HT-29 (cell line): ENCODE data around the gene AZGP1. TPM values are rescaled to one million over a fixed set of nuclear protein-coding genes. Genes with fewer than 3 reads are reported as not detected.
"Not testable (repeated sequence)": the region's sequence is repeated elsewhere in the genome, so short reads cannot be mapped to it uniquely, and the experiment has no call there.

Experiments used
- DNase-seq: peaks from one replicate; pipeline ENCODE4 v3.0.0-alpha.2; 2015; ENCODE audit warnings: low spot score
- total RNA-seq: library from RNA; depleted of rRNA; stranded (reverse); fragments of >200 nt; shearing (Covaris generic); gene quantifications from 2 replicates; pipeline ENCODE4 v1.2.3, GENCODE V29; 2014

AZGP1 gene
- total RNA-seq, 1 experiment from 2014 or later = 43.2 TPM

- peak; percentile 72 for DNase-seq
These were observed 21.8 kb upstream of the AZGP1 start for GRCh38 chr7:99997545-99998137.

DNA sequence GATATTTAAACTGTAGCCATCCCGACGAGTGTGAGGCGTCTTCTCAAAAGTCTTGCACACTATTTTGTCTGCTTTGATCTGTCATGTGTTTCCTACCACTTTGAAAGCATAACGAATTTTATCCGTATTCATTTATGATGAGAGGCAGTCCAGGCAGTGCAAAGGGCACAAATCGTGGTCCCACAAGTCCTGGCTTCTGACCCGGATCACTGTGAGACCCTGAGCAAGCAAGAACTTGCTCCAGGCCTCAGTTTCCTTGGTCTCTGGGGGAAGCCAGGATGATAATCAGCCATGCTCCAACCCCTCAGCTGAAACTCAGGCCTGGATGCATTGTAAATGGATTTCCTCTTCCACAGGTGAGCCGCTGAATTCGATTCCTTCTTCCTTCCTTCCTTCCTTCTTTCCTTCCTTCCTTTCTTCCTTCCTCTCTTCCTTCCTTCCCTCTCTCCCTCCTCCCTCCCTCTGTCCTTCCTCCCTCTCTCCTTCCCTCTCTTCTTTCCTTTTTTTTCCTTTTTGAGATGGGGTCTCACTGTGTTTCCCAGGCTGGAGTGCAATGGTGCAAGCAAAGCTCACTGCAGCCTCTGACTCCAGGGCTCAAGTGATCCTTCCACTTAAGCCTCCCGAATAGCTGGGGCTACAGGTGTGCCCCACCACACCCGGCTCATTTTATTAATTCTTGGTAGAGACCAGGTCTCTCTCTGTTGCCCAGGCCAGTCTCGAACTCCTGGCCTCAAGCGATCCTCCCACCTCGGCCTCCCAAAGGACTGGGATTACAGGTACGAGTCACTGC lies 21.1 kb upstream of the AZGP1 start:
- no peak for DNase-seq

DNA sequence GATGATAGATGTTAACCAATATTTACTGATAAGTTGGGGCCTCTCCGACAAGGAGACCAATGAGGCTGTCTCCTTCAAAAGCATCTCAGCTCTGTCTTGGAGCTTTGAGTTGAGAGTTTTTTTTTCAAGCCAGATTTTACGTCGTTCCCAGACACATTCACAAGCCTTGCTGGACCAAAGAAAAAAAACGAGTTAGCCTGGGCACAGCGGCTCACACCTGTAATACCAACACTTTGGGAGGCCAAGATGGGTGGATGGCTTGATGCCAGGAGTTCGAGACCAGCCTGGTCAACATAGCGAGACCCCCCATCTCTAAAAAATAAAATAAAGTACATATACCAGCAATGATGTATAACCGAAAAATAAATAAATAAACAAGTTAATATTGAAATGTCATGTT lies 19.0 kb upstream of the AZGP1 start:
- DNase-seq = no peak

DNA sequence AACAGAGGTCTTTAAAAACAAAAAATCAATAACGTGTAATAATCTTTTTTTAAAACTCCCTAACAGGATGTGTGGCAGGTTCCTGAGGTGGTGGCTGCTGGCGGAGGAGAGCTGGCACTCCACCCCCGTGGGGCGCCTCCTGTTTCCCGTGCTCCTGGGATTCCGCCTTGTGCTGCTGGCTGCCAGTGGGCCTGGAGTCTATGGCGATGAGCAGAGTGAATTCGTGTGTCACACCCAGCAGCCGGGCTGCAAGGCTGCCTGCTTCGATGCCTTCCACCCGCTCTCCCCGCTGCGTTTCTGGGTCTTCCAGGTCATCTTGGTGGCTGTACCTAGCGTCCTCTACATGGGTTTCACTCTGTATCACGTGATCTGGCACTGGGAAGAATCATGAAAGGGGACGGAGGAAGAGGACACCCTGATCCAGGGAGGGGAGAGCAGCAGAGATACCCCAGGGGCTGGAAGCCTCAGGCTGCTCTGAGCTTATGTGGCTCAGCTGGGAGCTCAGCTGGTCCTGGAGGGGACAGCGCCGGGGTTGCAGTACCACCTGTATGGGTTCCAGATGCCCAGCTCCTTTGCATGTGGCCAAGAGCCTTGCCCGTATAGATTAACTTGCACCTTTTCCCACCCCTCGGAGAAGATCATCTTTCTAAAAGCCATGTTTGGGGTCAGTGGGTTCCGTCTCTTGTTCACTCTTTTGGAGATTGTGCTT lies 16.7 kb upstream of the AZGP1 start:
- no peak for DNase-seq

DNA sequence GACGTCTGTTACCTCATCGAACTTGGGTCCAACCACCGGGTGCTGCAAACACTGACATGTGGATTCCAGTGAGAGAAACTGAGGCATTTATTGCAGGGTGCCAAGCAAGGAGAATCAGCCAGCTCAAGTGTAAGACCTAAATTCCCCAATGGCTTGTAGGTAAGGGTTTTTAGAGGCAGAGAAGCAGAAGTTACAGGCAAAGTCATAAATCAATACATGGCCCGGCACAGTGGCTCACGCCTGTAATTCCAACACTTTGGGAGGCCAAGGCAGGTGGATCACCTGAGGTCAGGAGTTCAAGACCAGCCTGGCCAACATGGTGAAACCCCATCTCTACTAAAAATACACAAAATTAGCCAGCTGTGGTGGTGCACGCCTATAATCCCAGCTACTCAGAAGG lies 15.7 kb upstream of the AZGP1 start:
- DNase-seq = not testable (repeated sequence)

DNA sequence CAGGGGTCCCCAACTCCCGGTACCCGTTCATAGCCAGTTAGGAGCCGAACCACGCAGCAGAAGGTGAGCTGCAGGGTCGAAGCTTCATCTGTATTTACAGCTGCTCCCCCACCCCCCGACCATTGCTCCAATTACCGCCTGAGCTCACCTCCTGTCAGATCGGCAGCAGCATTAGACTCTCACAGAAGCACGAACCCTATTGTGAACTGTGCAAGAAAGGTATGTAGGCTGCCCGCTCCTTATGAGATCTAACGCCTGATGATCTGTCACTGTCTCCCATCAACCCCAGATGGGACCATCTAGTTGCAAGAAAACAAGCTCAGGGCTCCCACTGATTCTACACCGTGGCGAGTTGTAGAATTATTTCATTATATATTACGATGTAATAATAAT lies 14.6 kb upstream of the AZGP1 start:
- no peak for DNase-seq

DNA sequence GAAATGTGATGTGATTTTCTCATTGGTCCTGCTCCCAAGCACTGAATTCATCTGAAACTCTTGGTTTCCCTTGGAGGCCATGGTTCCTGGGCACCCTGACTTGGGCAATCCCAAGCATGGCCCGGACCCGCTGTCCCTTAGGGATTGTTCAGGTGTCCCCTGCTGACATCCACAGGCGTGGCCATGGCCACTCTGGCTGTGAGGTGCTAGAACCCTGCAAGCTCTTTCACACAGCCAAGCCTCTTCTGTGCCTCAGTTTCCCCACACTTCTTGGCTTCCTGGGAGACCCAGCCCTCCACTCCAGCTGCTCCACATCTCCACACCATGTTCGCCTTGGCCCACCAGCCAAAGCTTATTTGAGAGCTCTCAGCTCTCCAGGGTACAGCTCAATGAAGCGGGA lies 12.0 kb upstream of the AZGP1 start:
- DNase-seq = no peak

DNA sequence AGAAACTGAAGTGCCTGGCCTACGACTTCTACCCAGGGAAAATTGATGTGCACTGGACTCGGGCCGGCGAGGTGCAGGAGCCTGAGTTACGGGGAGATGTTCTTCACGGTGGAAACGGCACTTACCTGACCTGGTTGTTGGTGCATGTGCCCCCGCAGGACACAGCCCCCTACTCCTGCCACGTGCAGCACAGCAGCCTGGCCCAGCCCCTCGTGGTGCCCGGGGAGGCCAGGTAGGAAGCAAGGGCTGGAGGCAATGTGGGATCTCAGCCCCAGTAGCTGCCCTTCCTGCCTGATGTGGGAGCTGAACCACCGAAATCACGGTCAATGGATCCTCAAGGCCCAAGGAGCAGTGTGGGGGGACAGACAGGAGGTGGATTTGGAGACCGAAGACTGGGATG lies 11.5 kb upstream of the AZGP1 start:
- DNase-seq = not testable (repeated sequence)

- DNase-seq = no peak
These were observed 8.8 kb upstream of the AZGP1 start for GRCh38 chr7:99984593-99984992.

DNA sequence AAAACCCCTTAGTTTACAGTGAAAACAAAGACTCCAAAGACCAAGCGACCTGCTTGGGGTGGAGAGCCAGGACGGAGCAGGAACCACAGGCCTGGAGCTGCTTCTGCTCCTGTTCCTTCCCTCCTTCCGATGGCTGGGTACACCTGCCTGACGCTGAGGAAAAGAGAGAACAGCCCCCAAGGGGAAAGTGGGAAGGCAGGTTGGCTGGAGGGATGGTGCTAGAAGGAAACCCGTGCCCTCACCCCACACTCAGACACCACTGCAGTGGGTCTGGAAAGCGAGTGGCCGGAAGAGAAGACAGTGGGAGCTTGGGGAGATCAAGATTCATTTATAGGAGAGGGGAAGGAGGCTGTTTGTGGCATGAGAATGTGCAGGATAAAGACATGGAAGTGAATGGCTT lies 5.2 kb upstream of the AZGP1 start:
- DNase-seq = not testable (repeated sequence)

- not testable (repeated sequence) for DNase-seq
These were observed 4.6 kb upstream of the AZGP1 start for GRCh38 chr7:99980448-99980872.

DNA sequence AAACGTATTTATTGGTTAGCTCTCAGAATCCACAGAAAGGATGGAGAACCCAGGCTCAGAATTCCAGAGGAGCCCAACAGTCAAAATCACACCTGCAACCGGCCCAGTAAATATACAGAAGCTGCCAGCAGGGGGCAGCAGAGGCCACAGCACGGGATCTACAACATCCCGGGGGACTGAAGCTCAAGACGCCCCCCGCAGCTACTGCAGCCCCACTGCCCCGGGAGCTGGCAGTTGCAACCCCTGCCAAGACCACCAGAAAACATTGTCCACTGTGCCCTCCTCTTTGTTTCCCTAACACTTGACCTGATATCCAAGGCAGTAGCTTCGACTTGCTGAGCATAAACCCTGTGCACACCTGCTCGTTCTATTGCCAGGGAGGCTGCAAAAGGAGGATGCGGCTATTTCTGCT lies 4.0 kb upstream of the AZGP1 start:
- peak; percentile 54 for DNase-seq

GRCh38 chr7:99976626-99977025 lies 795 bp upstream of the AZGP1 start:
- DNase-seq = no peak

DNA sequence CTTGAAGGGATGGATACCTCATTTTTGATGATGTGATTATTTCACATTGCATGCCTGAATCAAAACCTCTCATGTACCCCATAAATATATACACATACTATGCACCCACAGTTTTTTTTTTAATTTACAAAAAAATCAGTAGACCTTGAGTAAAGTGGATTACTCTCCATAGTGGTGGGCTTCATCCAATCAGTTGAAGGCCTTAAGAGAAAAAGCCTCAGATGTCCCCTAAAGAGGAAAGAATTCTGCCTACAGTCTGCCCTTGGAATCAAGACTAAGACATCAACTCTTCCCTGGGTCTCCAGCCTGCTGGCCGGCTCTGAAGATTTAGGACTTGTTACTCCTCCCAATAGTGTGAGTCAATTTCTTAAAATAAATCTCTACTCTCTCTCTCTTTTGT lies 1.1 kb downstream of the AZGP1 start:
- no peak for DNase-seq

DNA sequence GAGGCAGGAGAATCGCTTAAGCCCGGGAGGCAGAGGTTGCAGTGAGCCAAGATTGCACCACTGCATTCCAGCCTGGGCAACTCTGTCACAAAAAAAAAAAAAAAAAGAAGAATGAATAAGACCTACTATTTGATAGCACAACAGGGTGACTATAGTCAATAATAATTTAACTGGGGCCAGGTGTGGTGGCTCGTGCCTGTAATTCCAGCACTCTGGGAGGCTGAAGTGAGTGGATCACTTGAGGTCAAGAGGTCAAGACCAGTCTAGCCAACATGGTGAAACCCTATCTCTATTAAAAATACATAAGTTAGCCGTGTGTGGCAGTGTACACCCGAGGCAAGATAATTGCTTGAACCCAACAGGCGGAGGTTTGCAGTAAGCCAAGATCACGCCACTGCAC lies 2.0 kb downstream of the AZGP1 start:
- not testable (repeated sequence) for DNase-seq

DNA sequence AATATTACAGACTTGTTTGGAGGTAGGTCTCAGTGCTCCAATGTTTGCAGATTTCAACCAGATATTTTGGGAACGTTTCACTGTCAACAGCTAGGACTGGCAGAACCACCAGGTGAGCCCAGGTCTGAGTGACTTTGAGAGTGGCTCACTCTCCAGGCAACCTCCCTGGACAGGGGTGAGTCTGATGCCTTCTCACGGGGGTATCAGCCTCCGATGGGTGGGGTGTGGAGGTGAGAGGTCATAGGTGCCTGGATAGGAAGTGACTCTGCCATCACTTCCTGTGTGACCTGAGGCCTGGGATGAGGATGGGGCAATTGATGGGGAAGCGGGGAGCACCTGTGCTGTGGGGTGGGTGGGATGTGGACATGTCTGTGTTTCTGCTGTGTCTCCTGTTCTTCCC lies 4.6 kb downstream of the AZGP1 start:
- no peak for DNase-seq

GRCh38 chr7:99969813-99970212 lies 6.0 kb downstream of the AZGP1 start:
- not testable (repeated sequence) for DNase-seq

GRCh38 chr7:99969298-99969697 lies 6.5 kb downstream of the AZGP1 start:
- no peak for DNase-seq

DNA sequence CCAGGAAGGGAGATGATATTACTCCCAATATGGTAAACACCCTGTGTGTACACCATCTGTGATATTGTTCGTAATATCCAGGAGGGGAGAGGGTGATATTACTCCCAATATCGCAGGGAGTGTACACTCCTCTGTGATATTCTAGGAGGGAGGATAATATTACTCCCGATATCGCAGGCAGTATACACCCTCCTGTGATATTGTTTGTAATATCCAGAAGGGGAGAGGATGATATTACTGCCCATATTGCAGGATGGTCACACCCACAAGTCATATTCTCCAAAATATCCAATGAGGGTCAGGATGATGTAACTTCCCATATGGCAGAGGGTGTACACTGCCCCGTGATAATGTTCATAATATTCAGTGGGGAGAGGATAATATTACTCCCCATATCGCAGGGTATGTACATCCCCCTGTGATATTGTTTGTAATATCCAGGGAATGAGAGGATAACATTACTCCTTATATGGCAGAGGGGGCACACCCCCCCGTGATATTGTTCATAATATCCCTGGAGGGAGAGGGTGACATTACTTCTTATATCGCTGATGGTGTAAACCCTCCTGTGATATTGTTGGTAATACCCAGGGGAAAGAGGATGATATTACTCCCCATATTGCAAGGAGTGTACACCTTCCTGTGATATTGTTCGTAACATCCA lies 17.1 kb downstream of the AZGP1 start:
- no peak for DNase-seq

DNA sequence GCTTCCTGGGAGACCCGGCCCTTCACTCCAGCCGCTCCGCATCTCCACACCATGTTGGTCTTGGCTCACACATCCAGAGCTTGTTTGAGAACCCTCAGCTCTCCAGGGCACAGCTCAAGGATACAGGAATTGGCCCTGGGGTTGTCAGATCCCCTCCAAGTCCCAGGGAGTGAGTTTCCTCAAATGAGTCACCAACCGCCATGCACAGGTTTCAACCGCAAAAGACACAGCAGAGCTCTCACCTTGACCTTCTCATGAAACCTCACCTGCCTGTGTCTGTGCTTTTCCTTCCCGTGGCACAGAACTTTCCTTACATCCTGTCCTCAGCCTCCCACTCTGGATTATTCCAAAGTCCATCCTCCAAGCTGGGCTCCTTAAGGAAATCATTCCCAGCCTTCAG lies 20.6 kb downstream of the AZGP1 start:
- DNase-seq = peak; percentile 63

DNA sequence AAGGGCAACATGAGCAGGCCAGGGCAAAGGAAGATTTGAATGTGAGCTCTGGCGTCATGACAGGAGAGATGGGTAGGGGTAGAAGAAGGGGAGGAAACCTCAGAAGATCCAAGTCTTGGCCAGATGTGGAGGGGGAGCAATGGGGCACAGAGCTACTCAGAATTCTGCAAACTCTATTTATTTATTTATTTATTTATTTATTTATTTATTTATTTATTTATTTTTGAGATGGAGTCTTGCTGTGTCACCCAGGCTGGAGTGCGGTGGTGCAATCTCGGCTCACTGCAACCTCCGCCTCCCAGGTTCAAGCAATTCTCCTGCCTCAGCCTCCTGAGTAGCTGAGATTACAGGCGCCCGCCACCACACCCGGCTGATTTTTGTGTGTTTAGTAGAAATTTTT lies 21.2 kb downstream of the AZGP1 start:
- DNase-seq = not testable (repeated sequence)

GRCh38 chr7:99953649-99954048 lies 22.2 kb downstream of the AZGP1 start:
- no peak for DNase-seq
